GM21529 (cell line): Measurements from ENCODE around the gene CXCL1.

Experiments used
- ATAC-seq: cut with Tn5 transposase; IDR thresholded peaks from one replicate; pipeline ENCODE4 v1.9.1; 2021; ENCODE audit not compliant: unreplicated experiment

CXCL1 gene

DNA sequence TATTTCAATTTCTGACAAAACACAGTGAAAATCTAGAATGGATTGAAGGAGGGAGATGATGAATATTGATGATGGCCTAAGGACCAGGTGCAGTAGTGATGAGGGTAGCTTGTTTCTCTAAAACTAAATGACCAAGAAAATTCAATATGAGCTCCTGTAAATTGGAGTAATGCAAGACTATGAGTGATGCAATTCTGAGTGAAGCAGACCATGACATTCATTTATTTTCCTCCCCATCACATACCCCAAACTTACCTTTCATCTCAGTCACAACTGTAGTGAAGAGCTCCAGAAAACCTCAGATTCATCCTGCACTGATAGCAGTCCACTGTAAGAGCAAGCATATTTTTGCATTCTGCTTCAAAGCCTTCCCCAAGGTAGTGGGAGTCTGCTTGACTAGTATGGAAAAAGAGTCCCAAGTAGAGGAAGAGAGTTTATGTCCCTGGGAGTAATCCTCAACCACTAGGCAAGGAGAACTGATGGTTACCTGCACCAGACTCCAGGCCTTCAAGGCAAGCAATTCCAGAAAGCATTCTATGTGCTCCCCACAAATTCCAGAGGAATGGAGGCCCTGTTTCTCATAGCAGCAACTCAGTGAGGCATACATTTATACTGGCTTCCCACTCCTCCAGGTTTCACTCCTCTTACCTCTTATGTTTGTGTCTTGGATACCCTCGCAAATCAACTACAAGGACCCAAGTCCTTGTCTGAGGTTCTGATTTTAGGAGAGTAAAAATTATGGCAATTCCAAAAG lies 47.2 kb downstream of the CXCL1 start:
- no peak for ATAC-seq

GRCh38 chr4:73917081-73917501 lies 47.9 kb downstream of the CXCL1 start:
- ATAC-seq = no peak

GRCh38 chr4:73918058-73918457 lies 48.9 kb downstream of the CXCL1 start:
- no peak for ATAC-seq

DNA sequence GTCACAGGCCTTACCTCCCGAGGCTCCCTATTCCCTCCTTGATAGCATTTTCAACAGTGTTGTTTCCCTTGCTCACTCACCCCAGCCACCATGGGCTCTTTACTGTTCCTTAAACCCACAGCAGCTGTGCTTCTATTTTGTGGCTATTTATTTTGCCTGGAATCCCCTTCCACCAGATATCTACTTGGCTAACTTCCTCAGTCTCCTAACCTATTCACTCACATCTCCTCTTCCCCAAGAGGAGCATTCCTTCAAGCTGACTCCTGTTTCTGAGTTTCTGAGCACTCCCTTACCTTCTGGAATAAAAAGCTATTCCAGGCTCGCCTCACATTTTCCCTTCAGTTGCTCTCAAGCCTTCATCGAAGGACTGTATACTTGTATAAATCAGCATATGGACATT lies 50.5 kb downstream of the CXCL1 start:
- ATAC-seq = no peak
